ENCODE data around the gene STAG2.

- TF ChIP-seq, protein P1, sequence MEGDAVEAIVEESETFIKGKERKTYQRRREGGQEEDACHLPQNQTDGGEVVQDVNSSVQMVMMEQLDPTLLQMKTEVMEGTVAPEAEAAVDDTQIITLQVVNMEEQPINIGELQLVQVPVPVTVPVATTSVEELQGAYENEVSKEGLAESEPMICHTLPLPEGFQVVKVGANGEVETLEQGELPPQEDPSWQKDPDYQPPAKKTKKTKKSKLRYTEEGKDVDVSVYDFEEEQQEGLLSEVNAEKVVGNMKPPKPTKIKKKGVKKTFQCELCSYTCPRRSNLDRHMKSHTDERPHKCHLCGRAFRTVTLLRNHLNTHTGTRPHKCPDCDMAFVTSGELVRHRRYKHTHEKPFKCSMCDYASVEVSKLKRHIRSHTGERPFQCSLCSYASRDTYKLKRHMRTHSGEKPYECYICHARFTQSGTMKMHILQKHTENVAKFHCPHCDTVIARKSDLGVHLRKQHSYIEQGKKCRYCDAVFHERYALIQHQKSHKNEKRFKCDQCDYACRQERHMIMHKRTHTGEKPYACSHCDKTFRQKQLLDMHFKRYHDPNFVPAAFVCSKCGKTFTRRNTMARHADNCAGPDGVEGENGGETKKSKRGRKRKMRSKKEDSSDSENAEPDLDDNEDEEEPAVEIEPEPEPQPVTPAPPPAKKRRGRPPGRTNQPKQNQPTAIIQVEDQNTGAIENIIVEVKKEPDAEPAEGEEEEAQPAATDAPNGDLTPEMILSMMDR (conservative IDR thresholded peaks at IDR 0.05; ENCODE audit: low read depth, low read length) = no peak
- no peak for TF ChIP-seq EZH2phosphoT487 (IDR thresholded peaks at IDR 0.05; ENCODE audit: borderline replicate concordance, low read length)
Observed at GRCh38 chrX:124045109-124045508, 83.6 kb downstream of the STAG2 start.
